GM19240 (cell line): ENCODE data around the gene CREG1.

ENCODE experiments used
- DNase-seq: peaks from one replicate; pipeline ENCODE4 v3.0.0; 2011; ENCODE audit warnings: low spot score; ENCODE audit not compliant: insufficient read length

CREG1 gene

GRCh38 chr1:167532964-167533824 lies 20.4 kb downstream of the CREG1 start:
- DNase-seq = no peak

GRCh38 chr1:167532375-167532774 lies 21.2 kb downstream of the CREG1 start:
- no peak for DNase-seq

- no peak for DNase-seq
Observed at GRCh38 chr1:167529829-167530474, 23.6 kb downstream of the CREG1 start.

GRCh38 chr1:167528057-167528728 lies 25.4 kb downstream of the CREG1 start:
- DNase-seq = no peak

GRCh38 chr1:167526667-167527383 lies 26.7 kb downstream of the CREG1 start:
- no peak for DNase-seq

GRCh38 chr1:167524651-167525050 lies 28.9 kb downstream of the CREG1 start:
- DNase-seq = no peak

GRCh38 chr1:167522246-167522645 lies 31.3 kb downstream of the CREG1 start:
- no peak for DNase-seq

- no peak for DNase-seq
Observed at GRCh38 chr1:167520711-167521206, 32.8 kb downstream of the CREG1 start.

- no peak for DNase-seq
Observed at GRCh38 chr1:167518331-167518700, 35.2 kb downstream of the CREG1 start, which contains the start of gene CD247. Gene CD247, minus strand, starts transcription at chr1:167518529. Its CDS starts 64 bp downstream, at chr1:167518465.

GRCh38 chr1:167517535-167518330 lies 35.8 kb downstream of the CREG1 start:
- DNase-seq = no peak

GRCh38 chr1:167516404-167517388 lies 36.9 kb downstream of the CREG1 start:
- no peak for DNase-seq

- DNase-seq = no peak
Observed at GRCh38 chr1:167515893-167516321, 37.7 kb downstream of the CREG1 start.

GRCh38 chr1:167515461-167515860 lies 38.1 kb downstream of the CREG1 start:
- DNase-seq = no peak

- no peak for DNase-seq
Observed at GRCh38 chr1:167514288-167514687, 39.3 kb downstream of the CREG1 start.

- DNase-seq = no peak
Observed at GRCh38 chr1:167512046-167512654, 41.4 kb downstream of the CREG1 start.

- DNase-seq = no peak
Observed at GRCh38 chr1:167511374-167511986, 42.1 kb downstream of the CREG1 start.

GRCh38 chr1:167510881-167511280 lies 42.7 kb downstream of the CREG1 start:
- no peak for DNase-seq

- no peak for DNase-seq
Observed at GRCh38 chr1:167510244-167510643, 43.3 kb downstream of the CREG1 start.
